K562 (cell line): Measurements from ENCODE around the gene SPATA31C1. TPM values are rescaled to one million over a fixed set of nuclear protein-coding genes. Genes with fewer than 3 reads are reported as not detected.

Experiments used
- POLR2H ChIP-seq: IDR thresholded peaks from 2 replicates; pipeline ENCODE4 v1.6.1; 2016; ENCODE audit warnings: missing genetic modification characterization, low read depth, mild to moderate bottlenecking, control low read depth, missing compliant biosample characterization, moderate library complexity
- ZNF212 ChIP-seq: fragments of 450-650 bp; formaldehyde crosslinking; IDR thresholded peaks from 2 replicates; pipeline ENCODE4 v1.4.0; 2020; ENCODE audit warnings: mild to moderate bottlenecking
- ZNF551 ChIP-seq: fragments of 250-450 bp; sonication (Bioruptor Pico); IDR thresholded peaks from 2 replicates; pipeline ENCODE4 v1.5.0; 2021; ENCODE audit warnings: mild to moderate bottlenecking, moderate library complexity
- polyA plus RNA-seq, 8 experiments: library from polyadenylated mRNA; depleted of rRNA in 4 of 8; stranded (reverse) in 5 of 8; unstranded in 3 of 8; fragments of >200 nt; fragmentation: Nextera tagmentation in 2 of 8; fragmentation: Illumina TruSeq in 1 of 8; extraction: Ambion mirVana in 2 of 8; extraction: Trizol in 1 of 8; gene quantifications; 2 replicates each; pipeline versions ENCODE4 v1.2.1 to v1.2.3, GENCODE V29; 2011 to 2014; ENCODE audit warnings: inconsistent platforms in 1 of 8, missing spikeins in 1 of 8
- total RNA-seq, 7 experiments: library from RNA; depleted of rRNA in 6 of 7; stranded (reverse); fragments of >200 nt in 6 of 7; fragmentation: Illumina TruSeq in 2 of 7; extraction: Trizol in 2 of 7; gene quantifications; 2 replicates each; pipeline versions ENCODE4 v1.2.1 to v1.2.3, GENCODE V29; 2011 to 2021; ENCODE audit warnings: low replicate concordance in 1 of 7
- TF ChIP-seq, protein P1 (sequence below): sonication (generic); formaldehyde crosslinking; IDR thresholded peaks from 2 replicates; pipeline ENCODE4 v1.4.0; 2020; ENCODE audit warnings: mild to moderate bottlenecking, missing genetic modification reagents
- TF ChIP-seq, protein P2 (sequence below): fragments of 250-450 bp; sonication (Bioruptor Pico); IDR thresholded peaks from 2 replicates; pipeline ENCODE4 v1.4.0; 2020
- TF ChIP-seq, protein P3 (sequence below), 2 experiments: fragments of 450-650 bp in 1 of 2; sonication (generic) in 1 of 2; formaldehyde crosslinking in 1 of 2; IDR thresholded peaks in 1 of 2; conservative IDR thresholded peaks in 1 of 2; 2 replicates each; pipeline versions ENCODE4 v1.6.1 to v1.8.1; 2016 to 2023; ENCODE audit warnings: mild to moderate bottlenecking in 2 of 2, moderate library complexity in 2 of 2, inconsistent platforms in 1 of 2, missing genetic modification reagents in 1 of 2
- TF ChIP-seq, protein P4 (sequence below): conservative IDR thresholded peaks from 2 replicates; pipeline ENCODE4 v1.6.1; 2011; ENCODE audit warnings: low read depth, mild to moderate bottlenecking, low read length; ENCODE audit not compliant: control insufficient read depth
- TF ChIP-seq, protein P5 (sequence below): sonication (generic); formaldehyde crosslinking; IDR thresholded peaks from 2 replicates; pipeline ENCODE4 v1.8.0; 2022; ENCODE audit warnings: mild to moderate bottlenecking, missing genetic modification reagents

The SPATA31C1 gene
- total and polyA plus RNA-seq, 9 of the 15 experiments (the other 6 are each of a cell fraction or from before 2014, with no cell fraction given) = 0.03 to 0.15 (median 0.05) TPM; not detected in 3

DNA sequence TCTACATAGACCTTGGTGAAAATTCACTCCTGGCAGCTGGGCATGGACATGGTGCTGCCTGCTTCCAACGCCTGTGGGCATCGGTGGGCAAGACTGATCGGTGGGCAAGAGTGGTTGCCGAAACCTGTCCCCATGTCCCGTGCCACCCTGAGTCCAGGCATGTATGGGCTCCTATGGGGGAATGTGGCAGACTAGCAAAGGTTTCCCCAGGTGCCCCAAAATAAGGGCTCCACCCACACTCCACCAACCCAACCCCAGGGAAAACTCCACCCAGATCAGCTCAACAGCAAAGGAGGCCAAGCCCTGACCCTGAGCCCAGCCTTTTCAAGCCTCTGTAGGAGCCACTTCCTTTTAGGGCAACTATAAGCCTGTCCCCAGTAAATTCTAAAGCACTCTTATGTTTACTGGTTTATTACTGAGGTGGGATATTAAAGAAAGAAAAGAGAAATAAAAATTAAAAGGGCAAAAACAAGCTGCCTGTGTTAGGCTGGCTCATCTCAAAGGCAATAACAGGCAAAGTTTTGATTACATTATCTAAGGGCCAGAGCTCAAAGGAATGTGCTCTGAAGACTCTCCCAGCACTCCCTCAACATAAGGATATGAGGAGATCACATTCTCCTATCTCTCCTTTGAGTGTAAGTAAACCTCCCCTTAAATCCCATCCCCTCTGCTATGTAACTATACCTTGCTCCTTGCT, 44.0 kb upstream of the SPATA31C1 start (continued):
- TF ChIP-seq POLR2H (tag) (no peak), ZNF212 (CRISPR knock-in tag) (no peak), ZNF551 (no peak)
- TF ChIP-seq, protein P1, sequence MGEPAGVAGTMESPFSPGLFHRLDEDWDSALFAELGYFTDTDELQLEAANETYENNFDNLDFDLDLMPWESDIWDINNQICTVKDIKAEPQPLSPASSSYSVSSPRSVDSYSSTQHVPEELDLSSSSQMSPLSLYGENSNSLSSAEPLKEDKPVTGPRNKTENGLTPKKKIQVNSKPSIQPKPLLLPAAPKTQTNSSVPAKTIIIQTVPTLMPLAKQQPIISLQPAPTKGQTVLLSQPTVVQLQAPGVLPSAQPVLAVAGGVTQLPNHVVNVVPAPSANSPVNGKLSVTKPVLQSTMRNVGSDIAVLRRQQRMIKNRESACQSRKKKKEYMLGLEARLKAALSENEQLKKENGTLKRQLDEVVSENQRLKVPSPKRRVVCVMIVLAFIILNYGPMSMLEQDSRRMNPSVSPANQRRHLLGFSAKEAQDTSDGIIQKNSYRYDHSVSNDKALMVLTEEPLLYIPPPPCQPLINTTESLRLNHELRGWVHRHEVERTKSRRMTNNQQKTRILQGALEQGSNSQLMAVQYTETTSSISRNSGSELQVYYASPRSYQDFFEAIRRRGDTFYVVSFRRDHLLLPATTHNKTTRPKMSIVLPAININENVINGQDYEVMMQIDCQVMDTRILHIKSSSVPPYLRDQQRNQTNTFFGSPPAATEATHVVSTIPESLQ = no peak
- TF ChIP-seq, protein P2, sequence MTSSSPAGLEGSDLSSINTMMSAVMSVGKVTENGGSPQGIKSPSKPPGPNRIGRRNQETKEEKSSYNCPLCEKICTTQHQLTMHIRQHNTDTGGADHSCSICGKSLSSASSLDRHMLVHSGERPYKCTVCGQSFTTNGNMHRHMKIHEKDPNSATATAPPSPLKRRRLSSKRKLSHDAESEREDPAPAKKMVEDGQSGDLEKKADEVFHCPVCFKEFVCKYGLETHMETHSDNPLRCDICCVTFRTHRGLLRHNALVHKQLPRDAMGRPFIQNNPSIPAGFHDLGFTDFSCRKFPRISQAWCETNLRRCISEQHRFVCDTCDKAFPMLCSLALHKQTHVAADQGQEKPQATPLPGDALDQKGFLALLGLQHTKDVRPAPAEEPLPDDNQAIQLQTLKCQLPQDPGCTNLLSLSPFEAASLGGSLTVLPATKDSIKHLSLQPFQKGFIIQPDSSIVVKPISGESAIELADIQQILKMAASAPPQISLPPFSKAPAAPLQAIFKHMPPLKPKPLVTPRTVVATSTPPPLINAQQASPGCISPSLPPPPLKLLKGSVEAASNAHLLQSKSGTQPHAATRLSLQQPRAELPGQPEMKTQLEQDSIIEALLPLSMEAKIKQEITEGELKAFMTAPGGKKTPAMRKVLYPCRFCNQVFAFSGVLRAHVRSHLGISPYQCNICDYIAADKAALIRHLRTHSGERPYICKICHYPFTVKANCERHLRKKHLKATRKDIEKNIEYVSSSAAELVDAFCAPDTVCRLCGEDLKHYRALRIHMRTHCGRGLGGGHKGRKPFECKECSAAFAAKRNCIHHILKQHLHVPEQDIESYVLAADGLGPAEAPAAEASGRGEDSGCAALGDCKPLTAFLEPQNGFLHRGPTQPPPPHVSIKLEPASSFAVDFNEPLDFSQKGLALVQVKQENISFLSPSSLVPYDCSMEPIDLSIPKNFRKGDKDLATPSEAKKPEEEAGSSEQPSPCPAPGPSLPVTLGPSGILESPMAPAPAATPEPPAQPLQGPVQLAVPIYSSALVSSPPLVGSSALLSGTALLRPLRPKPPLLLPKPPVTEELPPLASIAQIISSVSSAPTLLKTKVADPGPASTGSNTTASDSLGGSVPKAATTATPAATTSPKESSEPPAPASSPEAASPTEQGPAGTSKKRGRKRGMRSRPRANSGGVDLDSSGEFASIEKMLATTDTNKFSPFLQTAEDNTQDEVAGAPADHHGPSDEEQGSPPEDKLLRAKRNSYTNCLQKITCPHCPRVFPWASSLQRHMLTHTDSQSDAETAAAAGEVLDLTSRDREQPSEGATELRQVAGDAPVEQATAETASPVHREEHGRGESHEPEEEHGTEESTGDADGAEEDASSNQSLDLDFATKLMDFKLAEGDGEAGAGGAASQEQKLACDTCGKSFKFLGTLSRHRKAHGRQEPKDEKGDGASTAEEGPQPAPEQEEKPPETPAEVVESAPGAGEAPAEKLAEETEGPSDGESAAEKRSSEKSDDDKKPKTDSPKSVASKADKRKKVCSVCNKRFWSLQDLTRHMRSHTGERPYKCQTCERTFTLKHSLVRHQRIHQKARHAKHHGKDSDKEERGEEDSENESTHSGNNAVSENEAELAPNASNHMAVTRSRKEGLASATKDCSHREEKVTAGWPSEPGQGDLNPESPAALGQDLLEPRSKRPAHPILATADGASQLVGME (CRISPR knock-in tag) = no peak
- TF ChIP-seq, protein P3, sequence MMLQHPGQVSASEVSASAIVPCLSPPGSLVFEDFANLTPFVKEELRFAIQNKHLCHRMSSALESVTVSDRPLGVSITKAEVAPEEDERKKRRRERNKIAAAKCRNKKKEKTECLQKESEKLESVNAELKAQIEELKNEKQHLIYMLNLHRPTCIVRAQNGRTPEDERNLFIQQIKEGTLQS (IDR thresholded peaks at IDR 0.05) = no peak
- TF ChIP-seq, protein P3 (CRISPR knock-in tag; conservative IDR thresholded peaks at IDR 0.05) = no peak
- TF ChIP-seq, protein P4, sequence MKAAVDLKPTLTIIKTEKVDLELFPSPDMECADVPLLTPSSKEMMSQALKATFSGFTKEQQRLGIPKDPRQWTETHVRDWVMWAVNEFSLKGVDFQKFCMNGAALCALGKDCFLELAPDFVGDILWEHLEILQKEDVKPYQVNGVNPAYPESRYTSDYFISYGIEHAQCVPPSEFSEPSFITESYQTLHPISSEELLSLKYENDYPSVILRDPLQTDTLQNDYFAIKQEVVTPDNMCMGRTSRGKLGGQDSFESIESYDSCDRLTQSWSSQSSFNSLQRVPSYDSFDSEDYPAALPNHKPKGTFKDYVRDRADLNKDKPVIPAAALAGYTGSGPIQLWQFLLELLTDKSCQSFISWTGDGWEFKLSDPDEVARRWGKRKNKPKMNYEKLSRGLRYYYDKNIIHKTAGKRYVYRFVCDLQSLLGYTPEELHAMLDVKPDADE = no peak
- TF ChIP-seq, protein P5, sequence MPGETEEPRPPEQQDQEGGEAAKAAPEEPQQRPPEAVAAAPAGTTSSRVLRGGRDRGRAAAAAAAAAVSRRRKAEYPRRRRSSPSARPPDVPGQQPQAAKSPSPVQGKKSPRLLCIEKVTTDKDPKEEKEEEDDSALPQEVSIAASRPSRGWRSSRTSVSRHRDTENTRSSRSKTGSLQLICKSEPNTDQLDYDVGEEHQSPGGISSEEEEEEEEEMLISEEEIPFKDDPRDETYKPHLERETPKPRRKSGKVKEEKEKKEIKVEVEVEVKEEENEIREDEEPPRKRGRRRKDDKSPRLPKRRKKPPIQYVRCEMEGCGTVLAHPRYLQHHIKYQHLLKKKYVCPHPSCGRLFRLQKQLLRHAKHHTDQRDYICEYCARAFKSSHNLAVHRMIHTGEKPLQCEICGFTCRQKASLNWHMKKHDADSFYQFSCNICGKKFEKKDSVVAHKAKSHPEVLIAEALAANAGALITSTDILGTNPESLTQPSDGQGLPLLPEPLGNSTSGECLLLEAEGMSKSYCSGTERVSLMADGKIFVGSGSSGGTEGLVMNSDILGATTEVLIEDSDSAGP = no peak
- TF ChIP-seq, all 486 proteins: peak for 0
